ENCODE data around the gene SLC15A2. TPM values are rescaled to one million over a fixed set of nuclear protein-coding genes. Genes with fewer than 3 reads are reported as not detected.

Gene SLC15A2
- total and polyA plus RNA-seq, 9 of the 15 experiments (the other 6 are each of a cell fraction or from before 2014, with no cell fraction given): 0.05 to 0.53 (median 0.25) TPM; not detected in 1

- FAIRE-seq (no peak), DNase-seq (ENCODE audit: extremely low read depth in 1 of 4, low spot score in 3 of 4) (no peak), ATAC-seq (no peak)
- POLR2A ChIA-PET: no interaction called here
- H3K9me1 ChIP-seq (ENCODE audit: control insufficient read depth, insufficient read depth, low read length): no peaks in the 10 kb centered on the region
- no TSS peak for BruUV-seq (replicated peaks)
- CTCF ChIA-PET (ENCODE audit: low intra/inter-chr PET ratio): no interaction called here
- H4K20me1 ChIP-seq (replicated peaks; ENCODE audit: control insufficient read depth, insufficient read depth, low read length): no peaks in the 10 kb centered on the region
- no peaks in the 10 kb centered on the region for H3K36me3 ChIP-seq (ENCODE audit: control insufficient read depth, insufficient read depth, low read length)
- in situ Hi-C loops (cut with MboI) (no loop called here), intact Hi-C loops (cut with micrococcal nuclease) (no loop called here)
- no peak overlapping the region for H2AFZ ChIP-seq (ENCODE audit: low read depth, low read length)
- H3K27me3 ChIP-seq (ENCODE audit: control insufficient read depth in 2 of 2, insufficient read depth in 2 of 2, low read length in 2 of 2): no peaks in the 10 kb centered on the region
- no peak overlapping the region for H3K9ac ChIP-seq (ENCODE audit: insufficient read depth in 1 of 2, low read depth in 2 of 2, low read length in 2 of 2)
- no peak overlapping the region for H3K4me2 ChIP-seq (ENCODE audit: insufficient read depth, low read length)
- H3K27ac ChIP-seq (ENCODE audit: extremely low read depth, low read depth, low read length): no peak overlapping the region
- 0% methylated on average over 2 of the region's 2 CpGs for WGBS (ENCODE audit: insufficient coverage, low coverage, missing lambda C conversion rate)
- H3K79me2 ChIP-seq (ENCODE audit: control insufficient read depth, insufficient read depth, low read length): no peaks in the 10 kb centered on the region
- H3K4me3 ChIP-seq: no peak overlapping the region
- no peaks in the 10 kb centered on the region for H3K4me1 ChIP-seq (replicated peaks in 1 of 2; ENCODE audit: control insufficient read depth in 2 of 2, insufficient read depth in 2 of 2, low read length in 2 of 2)
- no peaks in the 10 kb centered on the region for H3K9me3 ChIP-seq (replicated peaks; ENCODE audit: control insufficient read depth, insufficient read depth, low read depth, low read length)
- TF ChIP-seq ARID1B (IDR thresholded peaks at IDR 0.05) (no peak), ZNF197 (CRISPR knock-in tag; IDR thresholded peaks at IDR 0.05; ENCODE audit: low read depth) (no peak), CBX1 (IDR thresholded peaks at IDR 0.05; ENCODE audit: low read depth) (no peak), MLX (CRISPR knock-in tag; conservative IDR thresholded peaks at IDR 0.05) (no peak), CBFA2T2 (conservative IDR thresholded peaks at IDR 0.05) (no peak), SNIP1 (IDR thresholded peaks at IDR 0.05; ENCODE audit: low read depth) (no peak), ZNF644 (tag; IDR thresholded peaks at IDR 0.05; ENCODE audit: low read depth) (no peak), SRF (CRISPR knock-in tag; IDR thresholded peaks at IDR 0.05) (no peak), CREB5 (CRISPR knock-in tag; IDR thresholded peaks at IDR 0.05) (no peak), MGA (IDR thresholded peaks at IDR 0.05) (no peak)
Measured at GRCh38 chr3:121979246-121979645, 85.0 kb downstream of the SLC15A2 start.

All from K562 (cell line).